ENCODE results near the gene TBCD.
"Not testable (repeated sequence)": the region's sequence is repeated elsewhere in the genome, so short reads cannot be mapped to it uniquely, and the experiment has no call there.

The TBCD gene

DNA sequence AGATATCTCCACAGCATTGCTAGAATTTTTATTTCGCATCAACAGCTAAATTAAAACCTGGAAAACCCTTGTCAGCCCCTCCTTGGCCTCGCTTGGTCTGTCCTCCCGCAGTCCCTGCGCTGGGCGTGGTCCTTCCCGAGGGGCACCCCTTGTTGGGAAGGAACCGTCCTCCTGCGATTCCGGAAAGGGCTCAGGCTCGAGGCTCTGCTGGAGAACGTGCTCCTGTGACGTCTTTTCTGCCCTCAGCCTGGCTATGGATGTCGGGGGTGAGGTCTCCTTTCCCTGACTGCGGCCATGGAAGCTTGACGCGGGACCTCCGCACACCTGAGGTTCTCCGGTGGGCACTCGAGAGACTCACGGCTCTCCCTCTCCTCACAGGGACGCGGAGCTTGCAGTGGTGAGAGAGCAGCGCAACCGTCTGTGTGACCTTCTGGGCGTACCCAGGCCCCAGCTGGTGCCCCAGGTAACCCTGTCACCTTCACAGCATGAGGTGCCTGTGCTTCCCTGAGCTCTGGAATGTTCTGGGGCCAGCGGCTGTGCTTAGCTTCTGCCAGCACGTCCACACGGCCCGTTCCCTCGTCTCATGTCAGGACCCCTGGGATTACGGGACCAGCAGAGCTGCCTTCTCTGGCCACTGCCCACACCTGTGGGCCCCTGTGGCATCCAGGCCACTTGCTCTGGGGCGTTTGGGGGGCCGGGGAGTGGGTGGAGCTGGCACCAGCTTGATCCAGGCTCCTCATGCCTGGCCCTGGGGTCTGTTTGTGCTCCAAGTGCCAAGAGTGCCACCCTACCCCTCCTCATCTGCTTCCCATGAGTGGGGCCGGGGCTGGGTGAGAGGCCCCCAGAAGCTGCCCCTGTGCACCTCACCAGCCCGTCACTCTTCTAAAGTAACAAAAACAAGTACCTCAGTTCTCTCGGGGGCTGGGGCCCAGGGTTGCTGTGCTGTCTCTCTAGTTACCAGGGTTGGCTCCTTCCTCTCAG, 189.4 kb downstream of the TBCD start:
- DNase-seq = peak; percentile 13

DNA sequence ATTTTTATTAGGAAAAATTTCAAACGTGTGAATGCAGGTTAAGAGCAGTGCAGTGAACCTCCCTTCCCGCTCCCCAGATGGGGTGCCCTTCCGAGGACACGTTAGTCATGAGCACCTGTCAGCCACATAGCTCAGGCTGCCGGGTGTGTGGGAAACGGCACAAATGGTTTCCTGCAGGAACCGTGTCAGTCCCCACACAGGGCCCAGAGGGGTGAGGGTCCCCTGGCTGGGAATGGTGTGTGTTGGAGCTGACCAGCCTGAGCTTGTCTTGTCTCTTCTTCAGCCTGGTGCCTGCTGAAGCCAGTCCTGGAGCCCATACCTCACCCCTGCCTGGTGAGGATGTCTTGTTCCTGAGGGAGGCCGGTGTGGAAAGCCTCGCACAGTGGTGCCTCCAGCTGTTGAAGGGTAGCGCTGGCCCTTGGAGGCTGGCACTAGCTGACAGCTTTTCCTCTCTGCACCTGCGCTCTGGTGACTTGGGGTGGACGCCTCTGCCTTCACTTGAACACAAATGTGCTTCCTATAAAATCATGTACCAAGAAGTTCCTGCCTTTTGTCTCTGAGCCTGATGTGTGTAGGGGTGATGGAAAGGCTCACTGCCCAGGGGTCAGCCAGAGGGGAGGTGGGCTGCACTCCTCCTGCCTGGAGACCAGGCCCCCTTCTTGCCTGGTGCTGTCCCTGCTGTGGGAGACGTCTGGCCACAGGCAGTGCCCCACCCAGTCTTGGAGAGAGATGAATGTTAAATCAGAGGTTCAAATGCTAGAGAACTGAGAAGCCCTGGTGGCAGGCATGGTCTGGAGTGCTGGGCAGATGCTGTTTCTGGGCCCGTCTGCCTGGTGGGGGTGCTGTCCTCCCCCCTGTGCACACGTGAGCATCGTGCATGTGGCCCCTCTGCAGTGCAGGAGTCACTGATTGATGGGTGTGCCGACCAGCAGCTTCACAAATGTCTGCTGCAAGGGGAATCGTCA, 190.6 kb downstream of the TBCD start:
- DNase-seq = peak; percentile 9

DNA sequence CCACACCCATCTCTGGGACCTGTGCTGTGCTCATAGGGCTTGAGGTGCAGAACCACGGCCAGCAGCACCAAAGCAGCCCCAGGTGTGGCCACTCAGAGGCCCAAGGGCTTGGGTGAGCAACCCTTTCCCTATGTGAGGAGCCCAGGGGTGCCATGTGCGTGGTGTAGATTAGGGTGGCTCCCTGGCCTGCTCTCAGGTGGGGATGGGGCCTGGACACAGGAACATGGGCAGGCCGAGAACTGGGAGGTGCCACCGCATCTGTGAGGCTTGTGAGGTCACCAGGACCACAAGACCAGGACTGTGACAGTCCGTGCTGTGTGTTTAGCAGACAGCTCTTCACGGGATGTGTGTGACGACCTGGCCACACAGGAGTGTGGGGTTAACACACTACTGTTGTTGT, 191.5 kb downstream of the TBCD start:
- peak; percentile 7 for DNase-seq

DNA sequence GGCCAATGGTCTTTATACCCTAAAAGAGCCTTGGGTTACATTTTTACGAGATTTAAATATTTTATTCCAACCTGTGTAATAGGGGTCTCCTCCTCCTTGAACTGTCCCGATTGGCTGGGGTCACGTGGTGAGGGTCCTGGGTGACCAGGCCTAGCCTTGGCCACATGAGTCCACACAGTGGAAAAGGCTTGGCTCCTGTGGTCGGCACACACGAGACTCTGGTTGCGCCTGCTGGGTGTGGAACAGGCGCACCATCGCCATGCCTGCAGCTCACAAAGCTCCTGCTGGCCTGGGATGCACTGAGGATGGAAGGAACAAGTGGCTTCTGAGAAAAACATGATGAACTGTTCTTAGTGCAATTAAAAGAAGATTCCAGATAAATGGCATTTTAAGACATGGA, 191.9 kb downstream of the TBCD start:
- peak; percentile 1 for DNase-seq

DNA sequence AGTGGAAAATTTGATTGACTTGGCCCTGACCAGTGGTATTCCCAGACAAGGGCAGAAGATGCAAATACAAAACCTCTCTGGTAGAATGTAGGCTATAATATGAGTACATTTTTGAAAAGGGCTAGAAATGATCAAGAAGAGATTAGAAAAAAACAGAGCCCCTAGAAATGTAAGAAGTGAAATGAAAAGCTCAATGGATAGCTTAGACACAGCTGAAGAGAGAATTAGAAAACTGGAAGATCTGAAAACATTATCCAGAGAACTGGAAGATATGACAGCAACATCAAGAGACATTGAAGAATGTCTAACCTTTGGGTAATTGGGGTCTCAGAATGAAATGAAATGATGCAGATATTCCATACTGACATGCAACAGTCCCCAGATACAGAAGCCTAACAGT, 193.1 kb downstream of the TBCD start:
- peak; percentile 1 for DNase-seq

DNA sequence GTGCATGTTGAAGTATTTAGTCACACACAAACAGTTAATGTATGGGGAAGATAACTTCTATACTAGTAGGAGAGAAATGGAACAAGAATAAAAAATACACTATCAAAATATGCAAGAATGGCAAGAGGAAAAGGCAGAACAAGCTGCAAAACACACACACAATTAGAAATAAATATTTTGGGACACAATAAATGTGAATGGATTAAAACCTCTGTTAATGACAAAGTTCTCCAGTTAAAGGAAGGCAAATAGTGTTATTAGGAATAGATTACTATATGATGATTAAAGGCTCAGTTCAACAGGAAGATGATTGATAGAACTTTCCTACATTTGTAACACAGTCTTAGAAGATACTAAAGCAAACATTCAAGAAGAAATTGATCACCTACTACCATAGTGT, 194.2 kb downstream of the TBCD start:
- no peak for DNase-seq

DNA sequence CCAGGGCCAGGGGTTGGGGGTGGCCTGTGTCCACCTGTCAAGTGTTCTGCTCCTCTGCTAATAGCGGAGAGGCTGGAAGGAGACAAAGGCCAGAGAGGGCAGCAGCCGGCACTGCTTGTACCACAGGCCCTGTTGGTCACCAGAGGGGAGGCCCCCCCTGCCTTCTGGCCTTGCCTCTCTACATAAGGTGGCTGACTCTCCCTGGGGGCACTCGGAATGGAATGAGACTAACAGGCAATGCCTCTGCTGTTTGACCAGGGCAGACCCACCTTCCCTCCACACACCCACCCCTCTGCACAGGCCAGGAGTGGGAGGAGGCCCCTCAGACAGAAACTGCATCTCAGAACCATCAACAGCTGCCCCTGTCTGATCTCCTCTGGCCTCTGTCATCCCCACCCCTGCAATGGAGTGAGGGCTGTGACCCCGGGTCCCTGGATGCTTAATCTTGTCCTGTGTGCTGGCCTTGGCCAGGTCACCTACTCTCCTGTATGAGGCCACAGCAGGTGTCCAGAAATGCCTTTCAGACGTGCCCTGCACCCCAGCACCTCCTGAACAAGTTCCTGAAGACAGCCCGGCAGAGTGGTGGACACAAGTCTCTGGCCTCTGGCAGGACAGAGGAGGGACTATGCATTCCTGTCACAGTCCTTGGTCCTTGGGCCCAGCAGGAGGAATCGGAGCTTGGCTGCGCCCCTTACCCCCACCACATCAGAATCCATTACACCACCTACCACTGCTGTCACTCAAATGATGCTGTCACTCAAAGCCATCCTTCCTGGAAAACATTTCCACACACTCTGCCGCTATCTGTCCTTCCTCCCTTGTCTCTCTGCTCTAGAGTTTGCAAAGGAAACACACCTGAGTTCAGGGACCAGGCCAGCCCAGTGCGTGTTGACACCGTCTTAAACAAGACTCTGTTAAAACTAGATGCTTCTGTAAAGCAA, 195.5 kb downstream of the TBCD start:
- DNase-seq = no peak

DNA sequence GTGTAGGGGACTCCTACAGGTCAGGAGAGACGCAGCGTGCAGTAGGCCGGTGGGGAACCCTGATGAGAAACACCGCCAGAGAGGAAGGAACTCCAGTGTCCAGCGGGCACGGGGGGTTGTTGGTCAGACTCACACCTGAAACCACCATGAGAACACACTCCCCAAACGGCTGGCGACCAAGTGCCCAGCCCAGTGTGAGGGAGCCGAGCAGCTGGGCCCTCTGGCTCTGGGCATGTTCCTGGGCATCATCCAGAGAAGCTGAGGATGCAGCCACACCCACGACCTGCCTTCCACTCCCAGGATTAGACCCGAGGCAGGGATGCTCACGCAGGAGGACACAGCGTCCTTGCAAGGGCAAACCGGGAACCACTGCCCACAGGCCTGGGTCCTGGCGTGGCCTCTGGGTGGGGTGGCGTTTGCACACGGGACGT, 196.2 kb downstream of the TBCD start:
- no peak for DNase-seq

DNA sequence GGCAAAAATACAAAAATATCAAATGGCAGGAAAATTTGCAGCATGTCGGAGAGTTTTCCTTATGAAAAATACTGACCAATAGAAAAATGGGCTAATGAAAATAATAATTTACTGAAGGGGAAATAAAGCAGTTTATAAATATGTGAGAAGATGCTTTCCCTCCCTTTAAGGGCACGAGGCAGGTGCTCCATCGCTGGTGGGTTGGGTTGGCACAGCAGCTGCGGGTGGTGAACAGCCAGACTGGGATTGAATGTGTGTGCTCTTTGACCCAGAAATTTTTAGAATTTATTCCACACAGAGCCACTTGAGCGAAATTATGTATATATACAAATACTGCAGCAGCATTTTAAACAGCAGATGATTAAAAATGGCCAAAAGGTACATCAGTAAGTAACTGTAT, 197.1 kb downstream of the TBCD start:
- no peak for DNase-seq

DNA sequence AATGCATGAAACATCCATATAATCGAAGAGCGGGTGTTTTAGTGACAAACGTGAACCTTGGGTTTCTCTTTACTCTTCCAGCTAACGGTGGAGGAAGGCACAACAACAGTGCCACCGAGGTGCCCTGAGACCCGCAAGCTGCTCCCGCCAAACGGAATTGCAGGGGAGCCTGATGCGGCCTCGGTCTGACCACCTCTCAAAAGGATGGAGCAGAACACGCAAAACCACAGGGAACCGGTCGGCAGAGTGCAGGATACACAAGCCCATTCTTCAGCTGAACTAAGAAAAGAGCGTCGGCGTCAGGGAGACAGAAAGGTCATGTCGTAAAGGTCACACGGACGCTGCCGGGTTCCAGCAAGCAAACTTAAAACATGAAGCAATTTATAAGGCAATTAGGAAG, 197.5 kb downstream of the TBCD start:
- no peak for DNase-seq

DNA sequence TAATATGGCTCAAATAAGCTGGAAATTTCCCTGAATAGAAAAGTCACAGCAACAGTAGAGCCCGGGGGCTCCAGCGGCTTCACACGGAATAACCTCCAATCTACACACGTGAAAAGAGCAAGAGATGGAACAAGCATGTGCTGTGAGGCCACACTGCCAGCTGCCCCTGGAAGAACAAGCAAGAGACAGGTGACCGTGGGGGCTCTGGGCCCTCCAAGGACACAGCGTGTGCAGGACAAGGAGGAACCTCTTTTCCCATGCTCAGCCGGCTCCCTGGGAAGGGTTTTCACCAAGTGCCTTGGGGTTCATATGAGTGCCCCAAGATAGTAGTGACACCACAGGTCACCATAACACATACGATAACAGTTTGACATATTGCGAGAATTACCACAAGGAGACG, 198.1 kb downstream of the TBCD start:
- no peak for DNase-seq

DNA sequence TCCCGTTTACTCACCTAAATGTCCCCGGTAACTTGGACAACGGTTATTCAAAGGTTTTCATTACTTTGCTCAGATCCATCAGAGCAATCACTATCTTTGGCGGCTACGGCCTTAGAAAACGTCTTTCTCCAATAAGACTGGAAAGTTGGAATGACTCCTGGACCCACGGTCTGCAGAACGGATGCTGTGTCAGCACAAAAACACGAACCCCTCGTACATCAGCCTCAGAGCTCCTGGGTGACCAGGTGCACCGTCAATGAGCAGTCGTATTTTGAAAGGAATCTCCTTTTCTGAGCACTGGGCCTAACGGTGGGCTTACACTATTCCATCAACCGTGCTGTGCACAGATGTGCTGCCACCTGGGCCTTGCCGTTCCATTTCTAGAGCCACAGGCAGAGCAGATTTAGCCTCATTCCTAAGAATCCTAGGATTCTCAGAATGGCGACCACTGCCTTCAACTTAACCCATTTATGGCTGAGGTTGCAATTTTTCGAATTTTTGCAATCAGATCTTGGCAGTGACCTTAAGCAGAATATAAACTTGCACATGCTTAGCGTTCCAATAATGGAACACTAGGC, 198.7 kb downstream of the TBCD start:
- DNase-seq = no peak

DNA sequence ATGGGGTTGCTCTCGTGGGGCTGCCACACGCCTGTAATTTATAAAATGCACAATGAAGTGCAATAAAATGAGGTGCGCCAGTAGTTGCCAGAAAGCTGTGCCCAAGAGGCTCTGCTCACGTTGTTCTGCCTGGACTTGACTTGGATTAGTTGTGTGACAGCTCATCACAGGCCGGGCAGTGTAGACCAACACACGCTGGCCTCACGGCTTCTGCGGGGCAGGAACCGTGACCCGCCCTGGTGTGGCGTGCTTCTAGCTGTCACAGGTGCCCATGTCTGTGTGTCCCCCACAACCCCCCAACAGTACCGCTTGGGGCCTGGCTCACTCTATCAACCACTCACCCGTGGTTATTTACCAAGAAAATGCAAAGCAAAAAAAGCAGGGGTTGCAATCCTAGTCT, 200.2 kb downstream of the TBCD start:
- no peak for DNase-seq

DNA sequence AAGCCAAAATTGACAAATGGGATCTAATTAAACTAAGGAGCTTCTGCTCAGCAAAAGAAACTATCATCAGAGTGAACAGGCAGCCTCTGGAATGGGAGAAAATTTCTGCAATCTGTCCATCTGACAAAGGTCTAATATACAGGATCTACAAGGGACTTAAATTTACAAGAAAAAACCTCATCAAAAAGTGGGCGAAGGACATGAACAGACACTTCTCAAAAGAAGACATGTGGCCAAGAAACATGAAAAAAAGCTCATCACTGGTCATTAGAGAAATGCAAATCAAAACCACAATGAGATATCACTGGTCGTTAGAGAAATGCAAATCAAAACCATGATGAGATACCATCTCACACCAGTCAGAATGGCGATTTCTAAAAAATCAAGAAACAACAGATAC, 203.2 kb downstream of the TBCD start:
- not testable (repeated sequence) for DNase-seq

DNA sequence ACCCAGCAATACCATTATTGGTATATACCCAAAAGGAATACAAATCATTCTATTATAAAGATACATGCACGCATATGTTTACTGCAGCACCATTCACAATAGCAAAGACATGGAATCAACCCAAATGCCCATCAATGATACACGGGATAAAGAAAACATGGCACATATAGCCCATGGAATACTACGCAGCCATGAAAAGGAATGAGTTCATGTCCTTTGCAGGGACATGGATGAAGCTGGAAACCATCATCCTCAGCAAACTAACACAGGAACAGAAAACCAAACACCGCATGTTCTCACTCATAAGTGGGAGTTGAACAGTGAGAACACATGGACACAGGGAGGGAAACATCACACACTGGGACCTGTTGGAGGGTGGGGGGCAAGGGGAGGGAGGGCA, 203.8 kb downstream of the TBCD start:
- not testable (repeated sequence) for DNase-seq

DNA sequence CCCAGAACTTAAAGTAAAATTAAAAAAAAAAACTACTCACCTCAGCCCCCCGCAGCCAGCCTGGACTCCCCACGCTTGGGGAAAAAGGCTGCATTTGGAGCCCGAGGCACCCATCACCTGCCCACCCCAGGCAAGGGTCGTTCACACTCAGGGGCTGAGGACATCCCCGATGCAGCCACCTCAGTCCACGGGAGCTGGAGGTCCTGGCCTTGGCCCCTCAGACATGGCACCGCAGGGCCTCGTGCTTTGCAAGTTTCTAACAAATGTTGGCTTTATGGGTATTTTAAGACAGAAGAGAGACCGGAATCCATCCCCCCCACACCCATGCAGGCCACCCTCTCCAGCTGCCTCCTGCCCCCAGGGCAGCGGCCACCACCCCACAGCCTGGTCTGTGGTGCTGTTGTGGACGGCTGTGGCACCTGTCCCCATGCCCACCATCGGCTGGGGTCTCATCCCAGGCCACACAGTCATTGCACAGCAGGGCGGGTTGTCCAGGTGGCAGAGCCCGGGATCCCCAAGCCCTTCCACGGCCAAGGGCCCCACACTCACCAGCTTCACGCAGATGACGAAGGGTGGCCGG, 204.4 kb downstream of the TBCD start:
- DNase-seq = no peak

DNA sequence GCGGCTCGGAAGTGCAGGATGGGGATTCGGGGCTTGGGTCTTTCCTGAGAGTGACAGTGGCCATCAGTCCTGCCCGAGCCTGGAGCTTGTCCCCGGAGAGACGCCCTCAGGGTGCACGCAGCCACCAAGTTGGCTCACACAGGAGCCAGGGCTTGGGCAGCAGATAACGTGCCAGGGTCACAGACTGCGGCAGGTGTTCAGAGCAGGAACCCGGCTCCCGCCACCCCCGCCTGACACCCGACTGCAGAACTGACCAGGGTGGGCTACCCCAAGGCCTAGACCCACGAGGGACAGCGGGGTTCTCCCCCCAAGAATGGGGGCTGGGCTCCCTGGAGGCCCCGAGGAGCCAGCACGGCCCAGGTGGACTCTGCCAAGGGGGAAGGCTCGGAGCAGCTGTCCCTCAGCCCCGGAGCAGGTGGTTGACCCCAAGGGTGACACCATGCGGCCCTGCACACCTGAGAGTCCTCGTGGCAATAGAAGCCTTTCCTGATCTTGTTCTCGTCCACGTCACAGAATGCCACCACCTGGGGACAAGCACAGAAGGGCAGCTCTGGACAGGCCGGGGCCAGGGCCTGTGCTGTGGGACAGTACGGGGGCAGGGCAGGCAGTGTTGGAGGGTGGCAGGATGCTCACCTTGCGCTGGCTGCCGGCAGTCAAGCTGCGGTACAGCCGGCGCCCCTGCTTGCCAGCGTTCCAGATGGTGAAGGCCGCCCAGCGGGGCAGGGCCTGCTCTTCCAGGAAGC, 205.0 kb downstream of the TBCD start:
- peak; percentile 16 for DNase-seq

DNA sequence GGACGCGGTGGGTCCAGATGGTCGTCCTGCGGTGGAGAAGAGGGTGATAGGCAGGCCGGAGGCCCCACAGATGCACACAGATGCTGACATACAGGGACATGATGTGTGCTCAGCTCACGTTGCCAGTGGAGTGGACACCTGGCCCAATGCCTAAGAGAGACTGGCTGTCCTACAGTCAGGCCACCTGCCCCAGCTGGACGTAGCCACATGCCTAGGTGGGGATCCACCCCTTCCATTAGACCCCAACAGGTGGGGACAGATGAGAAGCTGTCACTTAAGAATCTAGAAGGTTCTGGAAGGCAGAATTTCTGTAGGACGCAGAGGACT, 205.6 kb downstream of the TBCD start:
- DNase-seq = peak; percentile 38

DNA sequence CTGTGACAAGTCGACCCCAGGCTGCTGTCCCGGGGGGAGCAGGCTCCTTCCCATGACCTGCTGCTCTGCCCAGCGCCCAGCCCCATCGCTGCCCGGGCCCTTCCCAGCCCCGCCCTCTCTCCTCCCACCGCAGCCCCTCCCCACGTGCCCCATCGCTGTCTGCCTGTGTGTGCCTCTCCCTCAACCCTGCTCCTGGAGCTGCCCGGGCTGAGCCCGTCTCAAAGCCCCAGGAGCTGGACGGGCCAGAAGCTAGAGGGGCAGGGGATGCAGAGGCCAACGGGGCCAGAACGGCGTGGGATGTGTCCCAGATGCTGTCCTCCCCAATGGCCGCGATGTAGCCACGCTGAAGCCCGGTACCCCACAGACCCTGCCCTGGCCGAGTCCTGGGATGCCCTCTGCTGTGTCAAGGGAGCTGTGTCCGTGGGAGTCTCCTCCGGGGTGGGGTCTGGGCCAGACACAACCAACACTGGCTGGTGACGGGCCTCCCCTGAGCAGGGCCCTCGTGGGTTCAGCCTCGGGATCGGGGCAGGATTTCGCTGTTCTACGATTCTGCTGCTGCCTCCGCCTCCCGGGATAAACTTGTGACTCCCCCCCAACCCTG, 206.2 kb downstream of the TBCD start:
- DNase-seq = peak; percentile 17

DNA sequence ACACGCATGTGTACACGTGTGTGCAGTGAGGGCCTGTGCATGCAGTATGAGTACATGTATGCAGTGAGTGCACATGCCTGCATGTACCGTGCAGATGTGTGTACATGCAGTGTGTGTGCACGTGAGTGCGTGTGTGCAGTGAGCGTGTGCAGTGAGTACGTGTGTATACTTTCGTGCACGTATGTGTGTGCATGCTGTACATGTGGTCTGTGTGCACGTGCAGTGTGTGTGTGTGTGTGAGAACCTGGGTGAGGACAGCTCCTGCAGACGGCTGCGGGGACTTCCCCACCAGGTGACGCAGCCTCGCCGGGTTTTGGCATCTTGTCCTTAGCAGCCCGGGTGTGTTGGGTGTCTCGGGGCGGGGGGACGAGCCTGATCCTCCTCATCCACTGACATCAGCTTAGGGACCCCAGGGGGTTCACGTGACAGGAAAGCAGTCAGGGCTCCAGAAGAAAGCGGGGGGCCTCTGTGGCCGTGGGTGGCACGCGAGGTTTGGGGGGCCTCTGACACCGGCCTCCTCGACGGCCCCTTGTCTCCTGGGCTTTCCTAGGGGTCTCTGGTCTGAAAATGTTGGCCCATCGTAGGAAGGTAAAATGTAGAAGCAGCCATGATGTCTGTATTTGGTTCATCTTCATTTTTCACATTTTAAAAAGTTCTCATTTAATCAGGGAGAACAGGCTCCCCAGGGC, 207.5 kb downstream of the TBCD start:
- peak; percentile 17 for DNase-seq
